Fibroblast of lung (primary cell): ENCODE results near the gene IL32. TPM values are rescaled to one million over a fixed set of nuclear protein-coding genes. Genes with fewer than 3 reads are reported as not detected.

ENCODE experiments used
- DNase-seq, 2 donors: peaks; one replicate each; pipeline versions ENCODE4 v3.0.0 to v3.0.0-alpha.2; 2010; ENCODE audit warnings: low read depth in 2 of 2
- H2AFZ ChIP-seq: 2 replicates; pipeline ENCODE4 v1.5.1; 2012; ENCODE audit warnings: low read length, control low read depth, inconsistent platforms
- H3K27ac ChIP-seq: 2 replicates; pipeline ENCODE4 v1.5.1; 2011; ENCODE audit warnings: low read length, control low read depth; ENCODE audit not compliant: insufficient read depth
- H3K27me3 ChIP-seq: 2 replicates; pipeline ENCODE4 v1.5.1; 2011; ENCODE audit warnings: mild to moderate bottlenecking, low read length; ENCODE audit not compliant: control insufficient read depth, insufficient read depth
- H3K36me3 ChIP-seq: 2 replicates; pipeline ENCODE4 v1.5.1; 2011; ENCODE audit warnings: low read length; ENCODE audit not compliant: control insufficient read depth, insufficient read depth
- H3K4me1 ChIP-seq: 2 replicates; pipeline ENCODE4 v1.5.1; 2011; ENCODE audit warnings: low read length; ENCODE audit not compliant: control insufficient read depth, insufficient read depth; ENCODE audit errors: extremely low read depth
- H3K4me2 ChIP-seq: 2 replicates; pipeline ENCODE4 v1.5.1; 2011; ENCODE audit warnings: low read length, control low read depth; ENCODE audit not compliant: insufficient read depth; ENCODE audit errors: extremely low read depth
- H3K4me3 ChIP-seq, 4 experiments: fragments of 200-600 bp in 1 of 4; sonication (generic) in 1 of 4; replicated peaks in 1 of 4; 2 replicates each; pipeline ENCODE4 v1.5.1; 2011 to 2016; ENCODE audit warnings: low read length in 4 of 4, low read depth in 3 of 4, mild to moderate bottlenecking in 3 of 4, control low read depth in 2 of 4, inconsistent platforms in 1 of 4, mixed read lengths in 1 of 4; ENCODE audit not compliant: insufficient read depth in 1 of 4; ENCODE audit errors: control extremely low read depth in 1 of 4
- H3K79me2 ChIP-seq: 2 replicates; pipeline ENCODE4 v1.5.1; 2012; ENCODE audit warnings: mild to moderate bottlenecking, low read length, inconsistent platforms; ENCODE audit not compliant: control insufficient read depth, insufficient read depth
- H3K9ac ChIP-seq: 2 replicates; pipeline ENCODE4 v1.5.1; 2011; ENCODE audit warnings: mild to moderate bottlenecking, low read length, control low read depth; ENCODE audit not compliant: insufficient read depth
- H3K9me3 ChIP-seq: 2 replicates; pipeline ENCODE4 v1.5.1; 2012; ENCODE audit warnings: low read depth, low read length; ENCODE audit not compliant: control insufficient read depth, insufficient read depth
- H4K20me1 ChIP-seq: 2 replicates; pipeline ENCODE4 v1.5.1; 2011; ENCODE audit warnings: low read length; ENCODE audit not compliant: control insufficient read depth, insufficient read depth; ENCODE audit errors: extremely low read depth
- EZH2 ChIP-seq: IDR thresholded peaks from 2 replicates; pipeline ENCODE4 v1.5.1; 2012; ENCODE audit warnings: low read length, control low read depth, mild to moderate bottlenecking; ENCODE audit errors: missing control alignments
- polyA plus RNA-seq, 2 donors: library from polyadenylated mRNA; depleted of rRNA in 1 of 2; stranded (reverse) in 1 of 2; unstranded in 1 of 2; fragments of >200 nt; gene quantifications; 2 replicates each; pipeline ENCODE4 v1.2.1, GENCODE V29; 2011 to 2012; ENCODE audit warnings: missing spikeins in 1 of 2
- total RNA-seq: library from RNA; depleted of rRNA; stranded (reverse); fragments of >200 nt; gene quantifications from 2 replicates; pipeline ENCODE4 v1.2.1, GENCODE V29; 2014
- TF ChIP-seq, protein P1 (sequence below), 2 donors: IDR thresholded peaks in 1 of 2; conservative IDR thresholded peaks in 1 of 2; 1 replicate in 1 of 2; 2 replicates in 1 of 2; pipeline ENCODE4 v1.5.1; 2011 to 2012; ENCODE audit warnings: low read length in 2 of 2, control low read depth in 1 of 2, inconsistent platforms in 1 of 2, low read depth in 1 of 2, mild to moderate bottlenecking in 1 of 2

IL32 gene
- total and polyA plus RNA-seq, 2 donors (not counting 1 experiment from before 2014, with no cell fraction given) = 4.1 to 5.1 TPM

DNA sequence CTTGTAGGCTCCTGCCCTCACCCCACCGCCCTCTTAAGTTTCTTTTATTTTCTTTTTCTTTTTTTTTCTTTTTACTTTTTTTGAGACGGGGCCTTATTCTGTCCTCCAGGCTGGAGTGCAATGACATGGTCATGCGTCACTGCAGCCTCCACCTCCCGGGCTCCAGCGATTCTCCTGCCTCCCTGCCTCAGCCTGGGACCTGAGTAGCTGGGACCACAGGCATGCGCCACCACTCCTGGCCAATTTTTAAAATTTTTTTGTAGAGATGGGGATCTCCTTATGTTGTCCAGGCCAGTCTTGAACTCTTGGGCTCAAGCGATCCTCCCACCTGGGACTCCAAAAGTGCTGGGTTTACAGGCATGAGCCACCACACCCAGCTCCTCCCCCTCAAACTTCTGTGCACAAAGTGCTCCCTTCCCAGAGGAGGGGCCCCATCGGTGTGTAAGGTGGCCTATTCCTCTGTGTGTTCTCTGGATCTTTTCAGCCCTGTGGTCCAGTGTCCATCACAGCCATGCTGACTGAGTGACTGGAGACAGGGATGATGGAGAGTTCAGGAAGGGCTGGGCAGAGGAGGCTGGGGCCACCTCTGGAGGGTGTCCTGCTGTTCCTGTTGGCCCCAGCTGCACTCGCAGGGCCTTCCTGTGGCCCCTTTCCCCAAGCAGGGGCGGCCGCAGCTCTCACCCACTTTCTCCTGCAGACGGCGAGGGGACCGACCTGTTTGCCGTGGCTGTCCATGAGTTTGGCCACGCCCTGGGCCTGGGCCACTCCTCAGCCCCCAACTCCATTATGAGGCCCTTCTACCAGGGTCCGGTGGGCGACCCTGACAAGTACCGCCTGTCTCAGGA is 8.9 kb upstream of the IL32 start:
- no peaks in the 10 kb centered on the region for H3K36me3 ChIP-seq
- H3K27ac ChIP-seq = no peak overlapping the region
- no peaks in the 10 kb centered on the region for H3K27me3 ChIP-seq
- no peaks in the 10 kb centered on the region for H3K79me2 ChIP-seq
- TF ChIP-seq EZH2 = no peak
- TF ChIP-seq, protein P1, sequence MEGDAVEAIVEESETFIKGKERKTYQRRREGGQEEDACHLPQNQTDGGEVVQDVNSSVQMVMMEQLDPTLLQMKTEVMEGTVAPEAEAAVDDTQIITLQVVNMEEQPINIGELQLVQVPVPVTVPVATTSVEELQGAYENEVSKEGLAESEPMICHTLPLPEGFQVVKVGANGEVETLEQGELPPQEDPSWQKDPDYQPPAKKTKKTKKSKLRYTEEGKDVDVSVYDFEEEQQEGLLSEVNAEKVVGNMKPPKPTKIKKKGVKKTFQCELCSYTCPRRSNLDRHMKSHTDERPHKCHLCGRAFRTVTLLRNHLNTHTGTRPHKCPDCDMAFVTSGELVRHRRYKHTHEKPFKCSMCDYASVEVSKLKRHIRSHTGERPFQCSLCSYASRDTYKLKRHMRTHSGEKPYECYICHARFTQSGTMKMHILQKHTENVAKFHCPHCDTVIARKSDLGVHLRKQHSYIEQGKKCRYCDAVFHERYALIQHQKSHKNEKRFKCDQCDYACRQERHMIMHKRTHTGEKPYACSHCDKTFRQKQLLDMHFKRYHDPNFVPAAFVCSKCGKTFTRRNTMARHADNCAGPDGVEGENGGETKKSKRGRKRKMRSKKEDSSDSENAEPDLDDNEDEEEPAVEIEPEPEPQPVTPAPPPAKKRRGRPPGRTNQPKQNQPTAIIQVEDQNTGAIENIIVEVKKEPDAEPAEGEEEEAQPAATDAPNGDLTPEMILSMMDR (conservative IDR thresholded peaks at IDR 0.05 in 1 of 2, IDR thresholded peaks at IDR 0.05 in 1 of 2; ENCODE audit: low read depth in 1 of 2, low read length in 2 of 2) = no peak
- no peaks in the 10 kb centered on the region for H3K9me3 ChIP-seq
- no peaks in the 10 kb centered on the region for H3K4me1 ChIP-seq
- no peaks in the 10 kb centered on the region for H4K20me1 ChIP-seq
- no peak overlapping the region for H3K9ac ChIP-seq
- no peak for DNase-seq
- no peak overlapping the region for H3K4me3 ChIP-seq
- H3K4me2 ChIP-seq = no peak overlapping the region
- no peak overlapping the region for H2AFZ ChIP-seq

DNA sequence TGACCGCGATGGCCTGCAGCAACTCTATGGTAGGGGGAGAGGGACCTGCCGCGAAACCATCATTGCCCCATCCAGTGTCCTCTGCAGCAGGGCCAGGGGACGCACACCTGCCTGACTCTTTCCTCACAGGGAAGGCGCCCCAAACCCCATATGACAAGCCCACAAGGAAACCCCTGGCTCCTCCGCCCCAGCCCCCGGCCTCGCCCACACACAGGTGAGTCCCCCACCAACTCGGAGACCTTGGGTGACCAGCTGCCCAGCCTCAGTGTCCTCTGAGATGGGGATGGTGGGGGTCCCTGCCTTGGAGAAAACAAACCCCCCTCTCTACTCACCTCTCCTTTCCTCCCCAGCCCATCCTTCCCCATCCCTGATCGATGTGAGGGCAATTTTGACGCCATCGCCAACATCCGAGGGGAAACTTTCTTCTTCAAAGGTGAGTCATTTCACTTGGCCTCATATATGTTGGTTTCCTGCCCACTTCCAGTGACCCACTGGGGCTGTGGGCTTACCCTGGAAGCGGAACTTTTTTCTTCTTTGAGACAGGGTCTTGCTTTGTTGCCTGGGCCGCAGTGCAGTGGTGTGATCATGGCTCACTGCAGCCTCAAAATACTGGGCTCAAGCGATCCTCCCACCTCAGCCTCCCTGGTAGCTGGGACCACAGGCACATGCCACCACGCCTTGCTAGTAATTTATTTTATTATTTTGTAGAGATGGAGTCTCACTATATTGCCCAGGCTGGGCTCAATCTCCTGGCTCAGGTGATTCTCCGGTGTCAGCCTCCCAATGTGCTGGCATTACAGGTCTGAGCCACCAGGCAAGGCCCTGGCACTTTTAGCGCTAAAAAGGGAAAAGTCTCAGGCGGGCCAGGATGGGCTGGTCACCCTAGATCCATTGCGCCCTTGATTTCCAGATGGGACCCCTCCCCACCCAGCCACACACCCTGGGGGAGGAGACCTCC is 8.0 kb upstream of the IL32 start:
- Histone ChIP-seq H3K36me3 (no peaks in the 10 kb centered on the region), H3K9me3 (no peaks in the 10 kb centered on the region), H4K20me1 (no peaks in the 10 kb centered on the region), H3K4me1 (no peaks in the 10 kb centered on the region), H3K9ac (no peak overlapping the region), H2AFZ (no peak overlapping the region), H3K4me2 (peak overlapping the region; percentile 96), H3K27me3 (no peaks in the 10 kb centered on the region), H3K79me2 (no peaks in the 10 kb centered on the region), H3K27ac (no peak overlapping the region), H3K4me3 (no peak overlapping the region)
- DNase-seq = no peak
- TF ChIP-seq, protein P1 (conservative IDR thresholded peaks at IDR 0.05 in 1 of 2, IDR thresholded peaks at IDR 0.05 in 1 of 2; ENCODE audit: low read depth in 1 of 2, low read length in 2 of 2) = no peak
- TF ChIP-seq EZH2 = no peak
